Uterus (tissue), 4 donors: ENCODE measurements around the gene ETHE1. TPM values are rescaled to one million over a fixed set of nuclear protein-coding genes. Genes with fewer than 3 reads are reported as not detected.

Experiments used
- DNase-seq, 2 donors: peaks; one replicate each; pipeline ENCODE4 v3.0.0-alpha.2; 2019 to 2020
- H3K27ac ChIP-seq, 2 donors: fragments of 200-600 bp; sonication (generic); 1 replicate in 1 of 2; 2 replicates in 1 of 2; pipeline ENCODE4 v1.5.1; 2016 to 2018
- H3K27me3 ChIP-seq, 2 donors: fragments of 200-600 bp; sonication (generic); one replicate each; pipeline ENCODE4 v1.5.1; 2018 to 2019; ENCODE audit warnings: control low read depth in 1 of 2
- H3K36me3 ChIP-seq, 2 donors: fragments of 200-600 bp; sonication (generic); one replicate each; pipeline ENCODE4 v1.5.1; 2019; ENCODE audit warnings: control low read depth in 1 of 2
- H3K4me1 ChIP-seq, 2 donors: fragments of 200-600 bp; sonication (generic); one replicate each; pipeline ENCODE4 v1.5.1; 2018 to 2019; ENCODE audit warnings: control low read depth in 1 of 2
- H3K4me3 ChIP-seq, 2 donors: fragments of 200-600 bp; sonication (generic); 1 replicate in 1 of 2; 2 replicates in 1 of 2; pipeline ENCODE4 v1.5.1; 2018 to 2019; ENCODE audit warnings: mild to moderate bottlenecking in 1 of 2
- H3K9me3 ChIP-seq, 2 donors: fragments of 200-600 bp; sonication (generic); one replicate each; pipeline ENCODE4 v1.5.1; 2019; ENCODE audit warnings: control low read depth in 1 of 2
- CTCF ChIP-seq, 4 experiments: fragments of 200-600 bp in 2 of 4; fragments of 450-650 bp in 2 of 4; sonication (generic) in 2 of 4; IDR thresholded peaks; one replicate each; pipeline ENCODE4 v1.5.1; 2016 to 2019; ENCODE audit warnings: antibody characterized with exemption in 4 of 4, mild to moderate bottlenecking in 2 of 4, moderate library complexity in 1 of 4
- POLR2A ChIP-seq, 2 donors: fragments of 450-650 bp; IDR thresholded peaks; one replicate each; pipeline ENCODE4 v1.6.1; 2016; ENCODE audit warnings: antibody characterized with exemption in 2 of 2, mild to moderate bottlenecking in 1 of 2, moderate library complexity in 1 of 2
- intact Hi-C: fragments of 100-400 bp; cut with DNase I; formaldehyde crosslinking; loops from one replicate; pipeline ENCODE4 v1.15.1; 2023; ENCODE audit warnings: low total_unique reads
- total RNA-seq, 4 donors: library from RNA; depleted of rRNA in 3 of 4; stranded (reverse); fragments of >200 nt in 3 of 4; gene quantifications; one replicate each; pipeline versions ENCODE4 v1.1.0 to v1.2.4, GENCODE V29; 2014 to 2023
- donor health status: DM: yes; HTN: yes; CAD: no.

The ETHE1 gene
- total RNA-seq, 4 donors from 2014 or later, result 0.77 to 29.0 (median 12.5) TPM

- intact Hi-C loops, result no loop called here
- no peak for DNase-seq
- Histone ChIP-seq H3K27me3 (no peaks in the 10 kb centered on the region), H3K4me3 (no peak overlapping the region), H3K4me1 (no peaks in the 10 kb centered on the region), H3K36me3 (no peaks in the 10 kb centered on the region), H3K9me3 (no peaks in the 10 kb centered on the region), H3K27ac (no peak overlapping the region)
- no peak for TF ChIP-seq CTCF (IDR thresholded peaks at IDR 0.05)
- TF ChIP-seq POLR2A (IDR thresholded peaks at IDR 0.05), result no peak
Measured at GRCh38 chr19:43481701-43482100, 45.3 kb downstream of the ETHE1 start.

GRCh38 chr19:43480574-43480973 lies 46.4 kb downstream of the ETHE1 start:
- no peaks in the 10 kb centered on the region for H3K4me1 ChIP-seq
- H3K36me3 ChIP-seq, result no peaks in the 10 kb centered on the region
- H3K4me3 ChIP-seq, result no peak overlapping the region
- no peaks in the 10 kb centered on the region for H3K27me3 ChIP-seq
- no peak for DNase-seq
- H3K9me3 ChIP-seq, result no peaks in the 10 kb centered on the region
- no peak overlapping the region for H3K27ac ChIP-seq
- intact Hi-C loops, result no loop called here
- no peak for TF ChIP-seq CTCF (IDR thresholded peaks at IDR 0.05)
- TF ChIP-seq POLR2A (IDR thresholded peaks at IDR 0.05), result no peak

- Histone ChIP-seq H3K4me1 (no peaks in the 10 kb centered on the region), H3K9me3 (no peaks in the 10 kb centered on the region), H3K36me3 (no peaks in the 10 kb centered on the region), H3K27ac (no peak overlapping the region), H3K27me3 (no peaks in the 10 kb centered on the region), H3K4me3 (no peak overlapping the region)
- intact Hi-C loops, result no loop called here
- TF ChIP-seq CTCF (IDR thresholded peaks at IDR 0.05) (no peak), POLR2A (IDR thresholded peaks at IDR 0.05) (no peak)
- no peak for DNase-seq
Measured at GRCh38 chr19:43479961-43480561, 46.9 kb downstream of the ETHE1 start.

- Histone ChIP-seq H3K27ac (no peak overlapping the region), H3K36me3 (no peaks in the 10 kb centered on the region), H3K27me3 (no peaks in the 10 kb centered on the region), H3K9me3 (no peaks in the 10 kb centered on the region), H3K4me1 (no peaks in the 10 kb centered on the region), H3K4me3 (no peak overlapping the region)
- intact Hi-C loops, result no loop called here
- TF ChIP-seq POLR2A (IDR thresholded peaks at IDR 0.05) (no peak), CTCF (IDR thresholded peaks at IDR 0.05) (no peak)
- DNase-seq, result no peak
Measured at GRCh38 chr19:43479226-43479625, 47.8 kb downstream of the ETHE1 start.

GRCh38 chr19:43478323-43478722 lies 48.7 kb downstream of the ETHE1 start:
- Histone ChIP-seq H3K36me3 (no peaks in the 10 kb centered on the region), H3K4me1 (no peaks in the 10 kb centered on the region), H3K9me3 (no peaks in the 10 kb centered on the region), H3K27me3 (no peaks in the 10 kb centered on the region), H3K27ac (no peak overlapping the region), H3K4me3 (no peak overlapping the region)
- no peak for TF ChIP-seq CTCF (IDR thresholded peaks at IDR 0.05)
- no peak for TF ChIP-seq POLR2A (IDR thresholded peaks at IDR 0.05)
- DNase-seq, result no peak
- intact Hi-C loops, result no loop called here
